Measurements from ENCODE around the gene HES1.
A peak's percentile ranks its signal among the peaks of the same experiment; 100 is the strongest.

HES1 gene

GRCh38 chr3:194139071-194139813 is 3.3 kb downstream of the HES1 start:
- Histone ChIP-seq H4K20me1 (ENCODE audit: insufficient read depth, low read length) (no peaks in the 10 kb centered on the region), H3K4me2 (ENCODE audit: low read length) (peak overlapping the region; percentile 6; the same call in 1 of the 2 replicates), H2AFZ (ENCODE audit: low read depth, low read length) (no peak overlapping the region), H3K27me3 (ENCODE audit: low read depth, low read length) (peaks cover 33% of the 10 kb centered on the region), H3K4me1 (ENCODE audit: low read length) (peaks cover 36% of the 10 kb centered on the region), H3K27ac (ENCODE audit: low read length) (no peak overlapping the region), H3K9me3 (ENCODE audit: insufficient read depth, low read length) (no peaks in the 10 kb centered on the region), H3K9ac (ENCODE audit: low read length) (no peak overlapping the region), H3K4me3 (ENCODE audit: low read length) (no peak overlapping the region), H3K36me3 (replicated peaks; ENCODE audit: low read depth, low read length) (no peaks in the 10 kb centered on the region), H3K79me2 (ENCODE audit: low read length) (no peaks in the 10 kb centered on the region)
- TF ChIP-seq EZH2phosphoT487 (IDR thresholded peaks at IDR 0.05; ENCODE audit: low read depth): no peak
- TF ChIP-seq, protein P1, sequence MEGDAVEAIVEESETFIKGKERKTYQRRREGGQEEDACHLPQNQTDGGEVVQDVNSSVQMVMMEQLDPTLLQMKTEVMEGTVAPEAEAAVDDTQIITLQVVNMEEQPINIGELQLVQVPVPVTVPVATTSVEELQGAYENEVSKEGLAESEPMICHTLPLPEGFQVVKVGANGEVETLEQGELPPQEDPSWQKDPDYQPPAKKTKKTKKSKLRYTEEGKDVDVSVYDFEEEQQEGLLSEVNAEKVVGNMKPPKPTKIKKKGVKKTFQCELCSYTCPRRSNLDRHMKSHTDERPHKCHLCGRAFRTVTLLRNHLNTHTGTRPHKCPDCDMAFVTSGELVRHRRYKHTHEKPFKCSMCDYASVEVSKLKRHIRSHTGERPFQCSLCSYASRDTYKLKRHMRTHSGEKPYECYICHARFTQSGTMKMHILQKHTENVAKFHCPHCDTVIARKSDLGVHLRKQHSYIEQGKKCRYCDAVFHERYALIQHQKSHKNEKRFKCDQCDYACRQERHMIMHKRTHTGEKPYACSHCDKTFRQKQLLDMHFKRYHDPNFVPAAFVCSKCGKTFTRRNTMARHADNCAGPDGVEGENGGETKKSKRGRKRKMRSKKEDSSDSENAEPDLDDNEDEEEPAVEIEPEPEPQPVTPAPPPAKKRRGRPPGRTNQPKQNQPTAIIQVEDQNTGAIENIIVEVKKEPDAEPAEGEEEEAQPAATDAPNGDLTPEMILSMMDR (IDR thresholded peaks at IDR 0.05; ENCODE audit: low read depth, low read length): no peak

- H3K9me3 ChIP-seq (ENCODE audit: insufficient read depth, low read length): no peaks in the 10 kb centered on the region
- H3K4me1 ChIP-seq (ENCODE audit: low read length): peaks cover 36% of the 10 kb centered on the region
- H3K4me3 ChIP-seq (ENCODE audit: low read length): no peak overlapping the region
- no peaks in the 10 kb centered on the region for H3K36me3 ChIP-seq (replicated peaks; ENCODE audit: low read depth, low read length)
- H3K4me2 ChIP-seq (ENCODE audit: low read length): peak overlapping the region; percentile 97; the same call in 1 of the 2 replicates
- no peak for TF ChIP-seq EZH2phosphoT487 (IDR thresholded peaks at IDR 0.05; ENCODE audit: low read depth)
- TF ChIP-seq, protein P1 (IDR thresholded peaks at IDR 0.05; ENCODE audit: low read depth, low read length): no peak
- no peak overlapping the region for H2AFZ ChIP-seq (ENCODE audit: low read depth, low read length)
- H4K20me1 ChIP-seq (ENCODE audit: insufficient read depth, low read length): no peaks in the 10 kb centered on the region
- peaks cover 36% of the 10 kb centered on the region for H3K27me3 ChIP-seq (ENCODE audit: low read depth, low read length)
- no peak overlapping the region for H3K9ac ChIP-seq (ENCODE audit: low read length)
- H3K79me2 ChIP-seq (ENCODE audit: low read length): no peaks in the 10 kb centered on the region
- H3K27ac ChIP-seq (ENCODE audit: low read length): no peak overlapping the region
Measured at GRCh38 chr3:194139814-194140391, 4.0 kb downstream of the HES1 start.

GRCh38 chr3:194140520-194141414 is 4.8 kb downstream of the HES1 start:
- peak overlapping the region; percentile 93 for H2AFZ ChIP-seq (ENCODE audit: low read depth, low read length)
- H3K36me3 ChIP-seq (replicated peaks; ENCODE audit: low read depth, low read length): no peaks in the 10 kb centered on the region
- no peaks in the 10 kb centered on the region for H3K79me2 ChIP-seq (ENCODE audit: low read length)
- H3K4me3 ChIP-seq (ENCODE audit: low read length): peak overlapping the region; percentile 88
- peak overlapping the region; percentile 97 for H3K4me2 ChIP-seq (ENCODE audit: low read length)
- TF ChIP-seq, protein P1 (IDR thresholded peaks at IDR 0.05; ENCODE audit: low read depth, low read length): no peak
- TF ChIP-seq EZH2phosphoT487 (IDR thresholded peaks at IDR 0.05; ENCODE audit: low read depth): no peak
- H3K27ac ChIP-seq (ENCODE audit: low read length): no peak overlapping the region
- H3K27me3 ChIP-seq (ENCODE audit: low read depth, low read length): peaks cover 43% of the 10 kb centered on the region
- H3K9me3 ChIP-seq (ENCODE audit: insufficient read depth, low read length): no peaks in the 10 kb centered on the region
- H3K9ac ChIP-seq (ENCODE audit: low read length): peak overlapping the region; percentile 74
- no peaks in the 10 kb centered on the region for H4K20me1 ChIP-seq (ENCODE audit: insufficient read depth, low read length)
- H3K4me1 ChIP-seq (ENCODE audit: low read length): peaks cover 30% of the 10 kb centered on the region

Measured in OCI-LY3 (cell line).